Fibroblast of peridontal ligament (primary cell): ENCODE measurements around the gene HIF1AN.

Experiments used
- DNase-seq: peaks from one replicate; pipeline ENCODE4 v3.0.0-alpha.2; 2010; ENCODE audit errors: extremely low read depth

The HIF1AN gene

DNA sequence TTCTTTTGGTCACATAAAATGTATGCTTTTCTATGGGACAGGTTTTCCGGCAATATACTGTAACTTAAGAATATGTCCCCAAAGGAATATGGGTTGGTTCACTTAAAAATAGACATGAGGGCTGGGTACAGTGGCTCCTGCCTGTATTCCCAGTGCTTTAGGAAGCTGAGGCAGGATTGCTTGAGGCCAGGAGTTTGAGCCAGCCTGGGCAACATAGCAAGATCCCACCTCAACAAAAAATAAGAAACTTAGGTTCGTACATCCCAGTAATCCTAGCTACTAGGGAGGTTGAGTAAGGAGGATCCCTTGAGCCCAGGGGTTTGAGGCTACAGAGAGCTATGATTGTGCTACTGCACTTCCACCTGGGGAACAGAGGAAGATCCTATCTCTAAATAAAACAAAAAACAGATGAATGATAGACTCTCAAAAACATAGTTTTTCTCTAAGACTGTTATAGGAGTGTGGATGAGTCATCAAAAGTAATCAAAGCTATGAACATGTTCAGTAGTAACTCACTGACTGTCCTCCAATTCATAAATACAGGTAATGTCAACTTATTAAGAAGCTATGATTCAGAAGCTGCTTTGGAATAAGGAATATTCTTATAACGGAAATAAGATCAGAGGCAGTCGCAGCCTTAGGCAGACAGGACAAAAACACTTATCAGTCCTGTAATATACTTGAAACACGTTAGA lies 13.5 kb upstream of the HIF1AN start:
- no peak for DNase-seq

DNA sequence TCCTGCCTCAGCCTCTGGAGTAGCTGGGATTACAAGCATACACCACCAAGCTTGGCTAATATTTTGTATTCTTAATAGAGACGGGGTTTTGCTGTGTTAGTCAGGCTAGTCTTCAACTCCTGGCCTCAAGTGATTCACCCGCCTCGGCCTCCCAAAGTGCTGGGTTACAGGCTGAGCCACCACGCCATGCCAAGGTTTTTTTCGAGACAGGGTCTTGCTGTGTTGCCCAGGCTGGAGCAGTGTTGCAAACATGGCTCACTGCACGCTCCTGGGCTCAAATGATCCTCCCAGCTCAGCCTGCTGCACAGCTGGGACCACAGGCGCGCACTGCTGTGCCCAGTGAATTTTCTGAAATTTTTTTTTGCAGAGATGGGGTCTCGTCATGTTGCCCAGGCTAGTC lies 12.8 kb upstream of the HIF1AN start:
- no peak for DNase-seq

DNA sequence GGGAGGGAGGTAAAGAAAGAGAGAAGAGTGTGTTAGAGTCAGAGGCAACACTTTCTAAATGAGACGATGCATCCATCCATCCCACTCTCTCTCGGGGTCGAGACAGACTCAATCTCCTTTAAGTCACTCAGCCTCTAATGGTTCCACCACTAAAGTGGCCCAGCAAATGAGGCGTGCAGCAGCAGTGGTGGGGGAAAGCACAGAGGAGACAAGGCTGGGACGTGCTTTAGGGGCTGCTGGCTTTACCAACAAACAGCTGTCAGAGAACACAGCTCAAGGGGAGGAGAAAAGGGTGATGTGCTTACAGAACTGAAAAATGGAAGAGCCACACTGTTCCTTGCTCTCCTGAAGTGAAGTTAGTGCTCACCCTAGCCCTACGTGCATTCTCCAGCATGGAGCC lies 11.5 kb upstream of the HIF1AN start:
- DNase-seq: no peak

DNA sequence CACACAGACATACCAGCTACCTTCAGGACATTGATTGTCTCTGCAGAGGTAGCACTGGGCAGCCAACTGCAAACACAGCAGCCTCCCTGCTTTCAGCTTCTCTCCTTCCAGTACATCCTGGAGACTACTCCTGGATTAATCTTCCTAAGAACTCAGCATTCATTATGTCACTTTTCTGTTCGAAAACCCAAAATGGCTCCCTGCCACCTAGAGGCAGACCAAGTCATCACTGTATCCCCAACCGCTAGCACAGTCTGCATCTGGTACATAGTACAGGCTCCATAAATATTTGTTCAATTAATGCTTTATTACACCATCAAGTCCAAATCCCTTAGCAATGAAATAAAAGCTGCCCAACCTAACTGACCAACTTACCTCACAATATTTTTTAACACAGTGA lies 11.1 kb upstream of the HIF1AN start:
- no peak for DNase-seq

DNA sequence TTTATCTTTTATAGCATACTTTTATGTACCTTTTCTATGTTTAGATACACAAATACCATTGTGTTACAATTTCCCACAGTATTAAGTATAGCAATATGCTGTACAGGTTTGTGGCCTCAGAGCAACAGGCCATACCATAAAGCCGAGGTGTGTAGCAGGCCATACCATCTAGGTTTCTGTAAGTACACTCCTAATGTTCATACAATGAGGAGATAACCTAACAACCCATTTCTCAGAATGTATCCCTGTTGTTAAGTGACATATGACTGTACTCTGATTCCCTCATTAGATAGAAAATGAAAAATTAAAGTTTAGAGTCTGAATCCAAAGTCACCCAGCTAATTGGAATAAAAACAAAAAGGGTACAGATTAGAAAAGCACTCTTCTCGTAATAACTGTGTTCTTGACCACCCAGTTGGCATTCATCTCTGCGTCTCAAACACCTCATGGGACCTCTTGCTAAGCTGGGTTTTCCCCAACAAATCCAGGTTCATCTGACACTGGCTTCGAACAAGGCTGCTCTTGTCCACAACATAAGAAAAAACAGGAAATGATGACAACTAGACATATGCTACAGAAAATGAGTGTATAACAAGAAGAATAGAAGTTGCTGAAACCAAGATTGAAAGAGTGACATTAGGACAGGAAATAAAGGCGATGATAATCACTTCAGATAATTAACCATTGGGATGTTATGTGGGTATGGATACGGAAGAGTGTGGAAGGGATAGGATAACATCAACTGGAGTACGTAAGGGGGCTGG lies 7.4 kb upstream of the HIF1AN start:
- DNase-seq: no peak

DNA sequence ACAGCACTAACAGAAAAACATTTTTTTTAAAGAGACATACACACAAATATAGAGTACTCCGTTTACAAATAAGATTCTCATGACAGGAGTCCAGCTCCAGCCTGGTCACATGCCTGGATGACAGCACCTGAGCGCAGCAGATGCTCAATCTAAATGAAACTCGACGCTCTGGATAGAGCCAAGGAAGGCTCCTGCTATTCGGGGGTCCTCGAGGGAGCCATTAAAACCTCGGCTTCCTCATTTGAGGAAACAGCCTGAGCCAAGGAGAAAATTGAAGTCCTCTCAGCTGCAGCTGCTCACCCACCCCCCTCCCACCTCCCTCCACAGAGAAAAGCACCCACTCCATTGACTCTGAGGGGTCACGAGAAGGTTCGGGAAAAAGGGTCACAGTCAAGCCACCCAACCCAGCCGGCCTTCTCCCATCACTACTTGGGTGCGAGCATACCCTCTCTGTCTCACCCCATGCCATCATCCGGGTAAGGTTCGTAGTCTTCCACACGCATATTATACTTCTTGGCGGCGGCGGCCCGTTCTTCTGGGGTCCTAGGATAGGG lies 6.7 kb upstream of the HIF1AN start:
- DNase-seq: no peak

DNA sequence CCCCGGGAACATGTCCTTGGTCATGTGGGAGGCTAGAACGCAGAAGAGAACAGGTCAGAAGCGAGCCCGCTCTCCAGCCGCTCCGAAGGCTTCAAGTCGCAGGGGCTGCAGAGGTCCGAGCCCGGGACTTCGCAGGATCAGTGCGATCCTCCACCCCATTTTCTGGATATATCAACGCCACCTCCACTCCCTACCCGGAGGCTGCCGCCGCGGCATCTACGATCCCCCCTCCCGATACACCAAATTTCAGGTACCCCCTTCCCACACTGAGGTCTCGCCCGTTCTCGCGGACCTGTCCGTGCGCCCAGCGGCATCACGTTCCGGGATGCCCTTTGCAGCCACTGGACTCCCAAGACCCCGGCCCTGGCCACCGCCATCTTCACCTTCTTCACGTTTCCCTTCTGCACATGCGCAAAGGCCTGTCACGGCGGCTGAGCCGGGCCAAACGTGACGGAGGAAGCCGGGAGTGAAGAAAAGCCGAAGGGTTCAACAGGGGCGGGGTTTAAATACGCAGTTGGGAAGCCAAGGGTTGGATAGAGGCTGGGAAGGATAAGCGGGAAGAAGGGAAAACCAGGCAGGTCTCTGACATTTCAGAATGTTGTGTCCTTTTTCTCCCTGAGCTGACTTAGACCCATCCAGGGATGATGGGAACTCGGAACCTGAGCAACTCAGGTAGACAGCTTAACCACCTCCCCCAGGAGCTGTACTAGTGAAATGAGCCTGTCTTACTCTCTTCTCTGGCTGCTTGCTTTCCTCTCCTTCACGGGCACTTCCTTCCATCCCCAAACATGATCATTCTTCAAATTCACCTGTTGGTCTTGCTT lies 6.1 kb upstream of the HIF1AN start, which contains the start of gene NDUFB8:
TSS of gene NDUFB8 (minus strand) at position 397 of the 824 bp plus-strand sequence. CDS start at position 377, 20 bp downstream.
- peak; percentile 81 for DNase-seq

DNA sequence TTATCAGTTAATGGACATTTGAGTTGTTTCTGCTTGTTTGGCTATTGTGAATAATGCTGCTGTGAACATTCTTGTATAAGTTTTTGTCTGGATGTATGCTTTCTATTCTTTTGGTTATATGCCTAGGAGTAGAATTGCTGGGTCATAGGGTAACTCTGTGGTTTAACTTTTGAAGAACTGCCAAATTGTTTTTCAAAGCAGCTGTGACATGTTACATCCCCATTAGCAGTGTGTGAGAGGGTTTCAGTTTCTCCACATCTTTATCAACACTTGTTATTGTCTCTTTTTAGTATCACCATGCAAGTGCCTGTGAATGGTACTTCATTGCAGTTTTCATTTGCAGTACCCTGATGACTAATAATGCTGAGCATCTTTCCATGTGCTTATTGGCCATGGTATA lies 4.0 kb upstream of the HIF1AN start:
- DNase-seq: peak; percentile 3

DNA sequence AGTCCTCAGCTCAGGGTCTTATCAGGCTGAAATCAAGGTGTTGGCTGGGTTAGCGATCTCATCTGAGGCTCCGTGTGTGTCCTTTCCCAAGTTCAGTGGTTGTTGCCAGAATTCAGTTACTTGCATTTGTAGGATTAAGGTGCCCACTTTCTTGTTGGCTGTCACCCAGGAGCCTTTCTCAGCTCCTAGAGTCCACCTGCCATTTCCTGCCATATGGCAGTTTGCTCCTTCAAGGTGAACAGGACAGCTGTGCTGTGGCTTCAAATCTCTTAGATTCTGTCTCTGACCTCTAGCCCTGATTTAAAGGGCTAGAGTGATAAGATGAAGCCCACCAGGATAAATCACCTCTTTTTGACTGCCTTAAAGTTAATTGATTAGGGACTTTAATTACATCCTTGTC lies 1.0 kb upstream of the HIF1AN start:
- no peak for DNase-seq

DNA sequence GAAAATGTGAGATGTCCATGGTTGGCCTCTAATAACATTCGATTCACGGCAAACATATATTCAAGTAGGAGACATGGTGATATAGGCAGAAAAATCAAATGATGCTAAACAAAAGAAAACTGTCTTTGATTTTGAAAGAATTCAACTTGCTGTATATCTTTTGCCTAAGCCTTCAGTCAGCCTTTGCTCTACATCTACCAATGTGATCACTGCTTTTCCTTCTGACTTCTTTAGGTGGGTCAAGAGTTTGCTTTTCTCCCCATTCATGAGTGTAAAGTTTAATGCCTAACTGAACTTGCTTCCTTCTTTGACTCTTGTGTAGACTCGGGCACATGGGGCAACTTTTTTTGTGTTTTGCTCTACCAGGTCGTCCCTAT lies 417 bp upstream of the HIF1AN start:
- no peak for DNase-seq

DNA sequence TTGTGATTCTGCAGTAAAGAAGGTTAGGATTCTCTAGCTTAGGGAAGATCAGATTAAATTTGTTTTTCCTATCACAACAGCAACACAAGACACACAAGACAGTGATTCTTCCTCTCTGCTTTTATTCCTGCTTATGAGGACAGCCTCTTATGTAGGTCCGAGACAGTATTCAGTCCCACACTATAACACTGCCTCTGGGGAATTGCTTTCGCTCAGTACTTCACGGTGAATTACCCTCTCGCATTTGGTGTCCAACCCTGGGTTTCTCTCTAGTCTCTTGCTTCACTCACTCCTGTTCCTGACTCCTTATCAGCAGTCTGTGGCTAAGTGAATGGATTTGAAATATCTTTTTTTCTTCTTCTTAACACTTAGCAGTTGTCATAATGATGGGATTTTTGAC lies 1.7 kb downstream of the HIF1AN start:
- DNase-seq: no peak

DNA sequence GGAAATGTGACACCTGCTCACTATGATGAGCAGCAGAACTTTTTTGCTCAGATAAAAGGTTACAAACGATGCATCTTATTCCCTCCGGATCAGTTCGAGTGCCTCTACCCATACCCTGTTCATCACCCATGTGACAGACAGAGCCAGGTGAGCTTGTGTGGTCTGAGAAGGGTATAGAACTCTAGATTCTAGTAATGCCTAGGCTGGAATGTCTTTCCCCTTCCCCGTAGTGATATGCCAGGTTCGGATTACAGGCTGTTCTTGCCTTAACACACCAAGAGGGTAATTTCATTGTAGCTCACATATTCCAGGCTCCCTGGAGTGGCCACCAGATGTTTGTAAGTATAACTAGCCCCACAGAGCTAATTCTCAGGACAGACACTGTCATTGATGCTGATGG lies 9.2 kb downstream of the HIF1AN start:
- DNase-seq: no peak

DNA sequence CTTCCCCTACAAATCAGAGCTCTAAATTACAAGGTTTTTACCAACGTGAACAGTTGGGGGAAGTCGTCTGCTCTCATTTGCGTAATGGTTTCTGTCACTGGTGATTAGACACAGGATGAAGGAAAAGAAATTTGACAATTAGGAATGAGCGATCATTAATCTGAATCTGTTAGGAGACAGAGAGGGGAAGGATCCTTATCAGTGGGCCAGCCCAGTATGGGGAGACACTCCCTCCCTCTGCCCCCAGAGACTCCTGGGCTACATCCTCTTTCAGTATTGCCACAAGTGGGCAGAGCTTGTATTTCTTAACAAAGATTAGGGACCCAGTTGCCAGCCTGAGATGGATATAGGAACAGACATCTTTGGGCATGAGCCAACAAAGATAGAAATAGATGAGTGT lies 15.5 kb downstream of the HIF1AN start:
- DNase-seq: no peak

DNA sequence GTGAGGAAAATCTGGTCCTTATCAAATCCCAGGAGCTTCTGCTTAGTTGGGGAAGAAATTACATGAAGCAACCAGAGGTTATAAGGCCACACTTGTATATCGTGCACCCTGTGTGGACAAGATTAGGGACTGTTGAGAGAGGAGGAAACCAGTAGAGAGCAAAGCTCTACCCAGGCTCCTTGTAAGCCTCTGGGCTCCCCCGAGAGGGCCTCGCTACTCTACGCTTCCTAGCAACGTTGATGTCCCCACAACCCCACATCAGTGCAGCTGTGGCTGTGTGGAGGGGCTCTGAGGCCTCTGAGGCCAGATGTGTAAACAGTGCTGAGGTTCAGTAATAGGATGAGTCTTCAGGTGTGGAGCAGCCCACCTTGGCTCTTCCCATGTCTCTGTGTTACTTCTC lies 16.0 kb downstream of the HIF1AN start:
- no peak for DNase-seq

DNA sequence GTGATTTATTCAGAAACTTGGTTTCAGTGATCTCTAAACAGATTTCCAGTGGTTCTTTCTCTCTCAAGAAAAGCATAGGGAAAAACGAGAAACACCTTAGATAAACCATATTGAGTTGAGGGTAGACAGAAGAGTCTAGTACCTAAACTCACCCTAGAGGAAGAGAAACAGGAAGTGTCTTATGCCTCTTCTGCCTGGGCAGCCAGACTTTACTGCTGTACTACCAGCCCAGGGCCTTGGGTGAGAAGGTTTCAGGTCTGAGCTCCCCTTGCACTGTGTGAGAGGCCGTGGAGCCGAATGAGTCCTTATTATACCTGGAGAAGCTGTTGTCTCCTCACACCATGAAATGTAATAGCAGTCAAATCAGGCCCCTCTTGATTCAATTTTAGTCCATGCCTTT lies 18.2 kb downstream of the HIF1AN start:
- DNase-seq: no peak

DNA sequence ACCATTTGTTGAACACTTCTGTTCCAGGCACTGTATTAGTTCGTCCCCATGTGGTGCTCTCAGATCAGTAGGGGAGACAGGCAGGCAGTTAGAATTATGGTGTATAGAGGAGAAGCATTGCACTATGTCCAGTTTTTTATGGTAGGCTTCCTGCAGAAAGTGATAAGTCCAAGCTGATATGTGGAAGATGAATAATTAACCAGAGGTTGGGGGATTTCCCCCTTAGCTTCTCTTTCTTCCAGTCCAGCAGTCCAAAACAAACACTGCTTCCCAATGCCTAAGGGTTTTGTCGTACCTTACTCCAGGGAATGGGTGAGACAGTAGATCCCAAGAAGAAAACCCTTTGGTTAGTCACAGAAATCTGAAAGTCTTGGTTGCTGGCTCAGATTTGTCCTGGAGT lies 19.2 kb downstream of the HIF1AN start:
- DNase-seq: no peak

DNA sequence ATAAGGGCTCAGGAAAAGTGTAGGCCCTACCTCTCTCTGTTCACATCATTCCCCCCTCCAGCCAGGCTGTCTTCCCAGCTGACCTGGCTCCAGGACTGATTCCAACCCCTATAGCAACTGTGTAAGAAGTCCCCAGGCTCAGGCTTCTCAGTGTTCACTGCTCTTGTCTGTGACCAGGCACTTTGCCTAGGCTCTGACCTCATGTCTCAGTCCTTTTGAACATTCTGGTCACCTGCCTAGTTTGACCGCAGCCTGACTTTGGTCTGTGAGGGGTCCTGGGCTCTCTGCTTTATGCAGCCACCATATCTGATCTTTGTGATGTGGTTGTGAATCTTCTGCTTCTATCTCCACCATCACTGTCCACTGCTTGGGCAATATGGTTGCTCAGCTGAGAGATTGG lies 24.5 kb downstream of the HIF1AN start:
- DNase-seq: no peak

DNA sequence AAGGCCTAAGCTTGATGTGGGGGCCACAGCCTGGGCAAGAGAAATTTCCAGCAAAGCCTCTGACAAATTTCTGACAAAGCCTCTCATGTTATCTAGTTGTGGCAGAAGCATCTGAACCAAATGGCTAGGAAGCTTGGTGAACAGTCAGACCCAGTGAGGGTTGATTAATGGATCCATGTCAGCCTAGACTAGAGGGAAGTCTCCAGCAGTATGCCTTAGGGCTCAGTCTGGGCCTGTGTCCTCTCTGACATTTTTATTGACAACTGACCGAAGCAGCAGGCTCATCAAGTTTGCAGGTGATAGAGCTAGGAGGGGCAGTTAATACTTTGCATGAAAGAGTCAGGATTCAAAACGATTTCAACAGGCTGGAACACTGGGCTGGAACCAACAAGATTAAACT lies 25.3 kb downstream of the HIF1AN start:
- no peak for DNase-seq

DNA sequence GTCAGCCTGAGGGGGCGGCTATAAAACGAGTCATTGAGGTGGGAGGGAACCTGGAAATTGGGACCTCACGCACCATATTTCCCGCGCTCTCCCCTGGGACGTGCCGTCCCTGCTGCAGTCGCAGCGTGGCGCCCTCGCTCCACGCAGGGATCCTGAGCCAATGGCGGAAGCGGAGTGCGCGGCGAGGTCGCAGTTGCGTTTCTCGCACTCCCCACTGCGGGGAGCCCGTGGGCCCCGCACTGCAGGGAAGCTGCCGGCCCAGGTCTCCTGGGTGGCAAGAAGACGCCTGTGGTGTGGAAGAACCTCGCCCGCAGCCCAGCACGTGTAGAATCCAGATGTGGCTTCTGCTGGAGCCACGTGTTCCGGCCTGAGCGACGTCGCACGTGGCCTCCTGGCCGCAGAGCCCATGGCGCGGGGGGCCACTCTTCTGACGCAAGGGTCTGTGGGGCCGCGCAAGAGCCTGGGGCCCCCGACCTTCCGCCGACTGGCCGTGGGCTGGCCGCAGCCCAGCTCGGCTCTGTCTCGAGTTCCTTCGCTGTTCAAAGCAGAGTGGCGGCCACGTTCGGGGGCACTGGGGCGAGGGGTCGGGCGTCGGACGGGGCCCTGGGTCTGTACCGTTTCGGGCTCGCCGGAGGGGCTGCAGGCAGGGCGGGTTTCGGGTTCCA lies 26.4 kb downstream of the HIF1AN start:
- DNase-seq: peak; percentile 24

DNA sequence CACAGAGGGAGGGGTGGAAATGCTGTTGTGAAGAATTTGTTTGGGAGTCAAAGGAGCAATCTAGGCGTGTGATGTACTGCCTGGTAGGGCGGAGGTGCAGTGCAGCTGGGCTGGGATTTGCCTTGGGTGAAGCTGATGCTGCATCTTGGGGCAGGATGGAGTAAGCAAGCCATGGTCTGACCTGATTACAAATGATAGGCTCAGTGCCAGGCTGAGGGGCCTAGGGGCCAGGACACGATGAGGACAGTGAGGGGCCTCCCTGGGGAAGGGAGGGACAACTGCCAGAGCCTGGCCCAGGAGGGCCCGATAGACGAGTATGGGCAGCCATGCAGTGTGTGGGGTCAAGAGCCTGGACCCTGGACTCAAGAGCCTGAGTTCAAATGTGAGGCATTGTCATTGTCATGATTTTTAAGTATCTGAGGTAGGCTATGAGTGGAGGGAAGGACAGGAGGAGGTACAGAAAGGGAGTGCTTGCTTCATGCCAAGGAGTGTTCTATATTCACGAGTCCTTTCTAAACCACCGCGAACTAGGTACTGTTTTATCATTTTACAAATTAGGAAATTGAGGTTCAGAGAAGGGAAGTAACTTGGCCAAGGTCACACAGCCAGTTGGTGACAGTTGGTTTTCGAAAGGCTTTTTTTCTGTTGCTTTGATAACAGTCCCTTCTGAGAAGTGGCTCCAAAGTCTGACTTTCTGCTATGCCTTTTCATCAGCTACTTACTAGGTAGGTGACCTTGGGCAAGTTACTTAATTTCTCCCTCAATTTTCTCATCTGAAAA lies 29.7 kb downstream of the HIF1AN start:
- no peak for DNase-seq

DNA sequence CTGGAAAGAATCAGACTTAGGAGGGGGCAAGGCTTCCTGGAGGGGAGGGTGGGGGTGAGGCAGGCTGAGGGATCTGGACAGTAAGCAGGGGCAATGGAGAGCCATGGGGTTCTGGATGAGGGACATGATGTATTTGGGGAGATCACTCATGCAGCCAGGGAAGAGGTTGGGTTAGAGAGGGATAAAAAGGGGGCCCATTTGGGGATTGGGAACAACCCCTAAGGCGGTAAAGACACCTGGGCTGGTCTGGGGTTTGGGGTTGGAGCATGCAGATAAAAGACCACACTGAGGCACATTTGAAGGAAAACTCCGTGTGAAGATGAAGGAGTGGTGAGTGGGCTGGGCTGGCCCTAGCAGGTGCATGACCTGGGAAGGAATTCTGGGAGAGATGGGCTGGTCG lies 30.8 kb downstream of the HIF1AN start:
- DNase-seq: no peak
